KOPT-K1 (cell line): ENCODE measurements around the gene TH.

Experiments
- H3K27ac ChIP-seq: fragments of 200-600 bp; sonication (generic); 2 replicates; pipeline ENCODE4 v1.5.1; 2016; ENCODE audit warnings: antibody characterized with exemption, mild to moderate bottlenecking, low read depth, low read length; ENCODE audit not compliant: poor library complexity, severe bottlenecking
- H3K36me3 ChIP-seq: fragments of 200-600 bp; sonication (generic); 2 replicates; pipeline ENCODE4 v1.5.1; 2017; ENCODE audit warnings: antibody characterized with exemption, mild to moderate bottlenecking, low read length, moderate library complexity; ENCODE audit not compliant: insufficient read depth
- H3K9me3 ChIP-seq: fragments of 200-600 bp; sonication (generic); 2 replicates; pipeline ENCODE4 v1.5.1; 2017; ENCODE audit warnings: antibody characterized with exemption, low read length, mild to moderate bottlenecking; ENCODE audit not compliant: insufficient read depth, poor library complexity, severe bottlenecking

TH gene

DNA sequence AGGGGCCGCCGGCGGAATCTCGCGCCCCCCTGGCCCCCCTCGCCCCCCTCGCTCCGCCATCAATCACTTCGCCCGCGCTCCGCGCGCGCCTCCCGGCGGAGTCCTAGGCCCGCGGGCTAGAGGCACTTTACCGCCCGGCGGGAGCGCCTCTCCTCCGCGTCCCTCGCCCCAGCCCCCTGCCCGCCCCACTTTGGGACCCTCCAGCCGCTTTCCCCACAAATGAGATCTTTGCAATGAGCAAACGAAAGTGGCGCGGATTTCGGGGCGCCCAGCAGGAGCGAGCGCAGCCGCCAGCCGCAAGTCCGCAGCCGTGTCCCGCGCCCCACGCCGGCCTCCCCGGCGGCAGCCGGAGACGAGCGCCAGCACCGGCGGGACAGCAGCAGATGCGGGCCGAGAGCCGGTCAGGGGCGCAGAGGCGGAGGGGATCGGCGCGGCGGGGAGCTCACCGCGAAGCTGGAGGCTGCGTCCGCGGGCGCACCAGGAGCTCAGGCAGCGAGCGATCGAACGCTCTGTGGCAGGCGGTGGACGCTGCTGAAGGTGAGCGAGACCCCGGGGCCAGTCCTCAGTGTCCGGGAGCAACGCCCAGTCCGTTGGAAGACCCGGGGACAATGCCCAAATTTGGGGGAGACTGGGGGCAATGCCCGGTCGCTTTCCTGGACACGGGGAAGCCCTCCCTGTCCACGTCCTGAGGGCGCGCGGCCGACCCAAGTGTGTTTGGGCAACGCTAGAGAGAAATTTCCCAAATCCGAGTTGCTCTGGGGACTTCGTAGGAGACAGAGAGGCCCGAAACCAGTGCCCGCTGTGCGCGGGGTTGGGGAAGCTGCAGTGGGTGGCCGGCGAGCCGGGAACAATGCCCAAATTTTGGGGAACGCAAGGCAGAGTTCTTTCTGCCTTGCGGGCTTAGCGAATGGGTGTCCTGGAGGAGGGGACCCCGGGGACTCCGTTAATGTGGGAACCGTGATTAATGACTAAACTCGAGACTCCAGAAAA lies 30.9 kb downstream of the TH start:
- H3K36me3 ChIP-seq: no peaks in the 10 kb centered on the region
- H3K9me3 ChIP-seq: no peaks in the 10 kb centered on the region
- H3K27ac ChIP-seq: no peak overlapping the region

DNA sequence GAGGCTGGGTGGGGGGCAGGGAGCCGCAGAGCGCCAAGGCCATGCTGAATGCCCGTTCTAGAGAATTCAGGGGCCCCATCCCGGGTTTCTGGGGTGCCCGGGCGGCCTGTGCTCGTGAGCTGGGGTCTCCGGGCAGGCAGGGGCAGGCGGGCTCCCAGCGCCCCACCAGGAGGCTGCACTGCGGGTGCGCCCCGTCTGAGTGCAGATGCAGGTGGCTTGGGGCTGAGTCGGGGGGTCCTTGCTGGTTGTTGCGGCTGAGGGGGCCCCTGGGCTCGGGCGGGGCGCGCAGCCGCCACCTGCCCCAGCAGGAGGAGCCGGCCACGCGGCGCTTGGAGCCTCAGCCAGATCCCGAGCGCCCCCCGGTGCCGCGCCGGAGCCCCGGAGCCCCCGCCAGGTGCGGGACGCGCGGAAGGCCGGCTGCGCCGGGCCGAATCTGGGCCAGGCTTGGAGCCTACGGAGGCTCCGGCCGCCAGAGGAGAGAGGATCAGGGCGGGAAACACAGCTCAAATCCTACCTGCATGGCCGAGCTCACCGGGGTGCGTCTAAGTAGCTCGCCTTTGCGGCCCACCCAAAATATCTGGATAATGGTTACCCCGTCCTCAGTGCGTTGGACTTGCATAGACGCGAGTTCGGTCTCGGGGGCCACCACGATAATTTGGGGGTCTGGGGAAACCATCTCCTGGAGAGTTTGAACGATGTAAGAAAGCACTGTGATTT lies 31.8 kb downstream of the TH start:
- Histone ChIP-seq H3K9me3 (no peaks in the 10 kb centered on the region), H3K27ac (no peak overlapping the region), H3K36me3 (no peaks in the 10 kb centered on the region)

DNA sequence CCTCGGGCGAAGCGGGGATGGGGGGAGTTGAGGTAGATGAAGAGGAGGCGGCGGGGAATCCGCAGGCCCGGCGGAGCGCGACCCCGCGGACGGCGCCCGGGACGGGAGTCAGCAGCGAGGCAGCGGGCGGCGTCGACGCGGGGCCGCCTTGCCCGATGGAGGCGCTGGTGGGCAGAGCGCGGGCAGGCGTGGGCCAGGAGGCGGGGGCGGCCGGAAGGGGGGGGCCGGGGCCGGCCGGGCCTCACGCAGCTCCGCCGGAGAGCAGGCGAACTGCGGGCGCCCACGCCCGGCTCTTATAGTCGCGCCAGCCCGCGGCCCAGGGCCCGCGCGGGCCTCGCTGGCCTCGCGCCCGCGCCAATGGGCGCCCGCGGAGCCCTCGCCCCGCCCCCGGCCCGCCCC lies 32.5 kb downstream of the TH start, which contains the start of gene IGF2:
Gene IGF2, minus strand, starts transcription at position 267 of the 399 bp plus-strand sequence. CDS start 3,866 bp downstream, outside the sequence.
- Histone ChIP-seq H3K36me3 (no peaks in the 10 kb centered on the region), H3K27ac (no peak within 1 kb of the TSS), H3K9me3 (no peaks in the 10 kb centered on the region)

DNA sequence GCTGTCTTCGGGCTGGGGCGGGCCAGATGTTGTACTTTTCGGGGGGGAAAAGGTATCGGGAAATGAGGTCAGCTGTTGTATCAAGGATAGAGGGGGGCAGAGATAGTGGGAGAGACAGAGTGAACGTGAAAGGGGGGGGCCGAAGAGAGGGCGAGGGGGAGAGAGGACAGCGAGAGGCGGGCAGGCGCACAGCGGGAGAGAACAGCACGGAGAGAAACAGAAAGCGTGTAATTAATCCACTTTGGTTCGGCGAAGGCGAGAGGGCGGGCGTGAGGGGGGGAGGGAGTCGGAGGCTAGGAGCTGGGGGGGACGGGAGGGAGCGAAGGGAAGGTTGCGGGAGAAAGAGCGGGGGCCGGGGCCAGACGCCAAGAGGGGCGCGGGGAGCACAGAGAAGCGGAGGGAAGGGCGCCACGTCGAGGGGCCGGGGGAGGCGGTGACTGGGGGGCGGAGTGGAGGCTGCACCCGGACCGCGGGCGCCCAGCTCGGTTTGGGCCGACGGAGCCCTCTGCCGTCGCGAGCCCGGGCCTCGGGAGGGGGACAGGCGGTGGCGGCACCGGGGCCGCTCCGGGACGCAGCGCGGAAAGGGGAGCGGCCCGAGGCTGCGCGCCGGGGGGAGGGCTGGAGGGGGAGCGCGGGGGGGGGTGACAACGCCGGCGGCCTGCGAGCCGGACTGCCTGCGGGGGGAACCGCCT lies 33.0 kb downstream of the TH start:
- H3K36me3 ChIP-seq: no peaks in the 10 kb centered on the region
- no peaks in the 10 kb centered on the region for H3K9me3 ChIP-seq
- H3K27ac ChIP-seq: no peak overlapping the region

DNA sequence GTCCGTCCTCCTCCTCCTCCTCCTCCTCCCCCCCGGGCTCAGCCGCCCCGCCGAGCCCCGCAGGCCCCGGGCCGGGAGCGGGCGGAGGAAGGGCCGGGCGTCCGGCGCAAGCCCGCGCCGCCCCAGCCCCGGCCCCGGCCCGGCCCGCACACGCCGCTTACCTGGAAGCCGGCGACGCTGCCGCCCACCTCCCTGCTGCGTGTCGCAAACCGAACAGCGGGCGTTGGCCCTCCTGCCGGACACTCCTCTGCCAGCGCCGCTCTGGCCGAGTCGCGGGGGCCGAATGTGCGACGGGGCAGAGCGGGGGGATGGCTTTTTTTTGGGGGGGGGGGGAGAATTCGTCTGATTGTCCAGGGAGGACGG lies 33.6 kb downstream of the TH start:
- Histone ChIP-seq H3K36me3 (no peaks in the 10 kb centered on the region), H3K27ac (no peak overlapping the region), H3K9me3 (no peaks in the 10 kb centered on the region)

DNA sequence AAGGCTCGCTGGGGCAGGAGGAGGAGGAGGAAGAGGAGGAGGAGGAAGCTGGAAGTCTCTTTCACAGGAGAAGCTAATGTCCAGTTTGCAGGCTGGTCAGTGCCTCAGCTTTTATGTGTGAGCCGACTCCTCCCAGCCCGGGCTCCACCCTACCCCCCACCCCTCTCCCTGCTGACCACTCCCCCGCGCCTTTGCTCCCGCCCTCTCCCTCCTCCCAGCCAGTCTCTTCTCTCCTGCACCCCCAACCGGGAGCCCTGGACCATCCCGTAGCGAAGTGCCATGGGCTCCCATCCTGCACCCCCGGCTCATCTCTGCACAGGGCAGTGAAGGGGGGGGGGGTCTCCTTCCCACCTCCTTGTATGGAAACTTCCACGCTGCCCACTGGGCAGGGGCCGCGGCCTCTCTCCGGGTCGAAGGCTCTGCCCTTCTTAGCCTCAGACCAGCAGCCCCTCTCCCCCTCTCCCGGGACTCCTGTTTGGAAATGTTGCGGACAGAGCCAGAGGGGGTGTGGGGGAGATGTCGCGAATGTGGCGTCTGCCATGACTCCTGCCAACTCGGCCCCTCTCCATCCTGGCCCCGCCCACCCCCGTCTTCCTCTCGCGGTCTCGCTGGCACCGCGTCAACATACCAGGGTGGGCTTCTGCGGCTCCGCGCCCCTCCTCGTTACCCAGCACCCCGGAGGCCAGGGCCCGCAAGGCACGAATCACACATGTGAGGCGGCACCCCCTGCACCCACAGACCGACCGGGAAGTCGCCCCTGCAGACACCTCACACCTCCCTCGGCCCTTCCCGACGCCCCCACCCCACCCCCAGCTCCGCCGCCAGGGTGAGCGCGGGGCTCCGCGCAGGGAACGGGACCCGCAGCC lies 34.2 kb downstream of the TH start:
- H3K27ac ChIP-seq: no peak overlapping the region
- H3K9me3 ChIP-seq: no peaks in the 10 kb centered on the region
- no peaks in the 10 kb centered on the region for H3K36me3 ChIP-seq

DNA sequence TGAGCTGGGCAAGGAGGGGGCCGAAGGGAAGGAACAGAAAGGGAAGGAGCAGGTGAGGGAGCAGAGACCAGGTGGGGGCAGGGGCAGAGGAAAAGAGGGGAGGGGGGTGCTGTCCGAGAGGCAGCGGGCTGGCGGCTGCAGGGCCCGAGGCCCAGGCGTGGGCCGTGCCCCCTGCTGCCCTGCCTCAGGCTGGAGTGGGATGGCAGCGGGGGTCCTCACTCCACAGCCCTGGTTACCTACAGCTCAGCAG lies 34.7 kb downstream of the TH start:
- H3K36me3 ChIP-seq: no peaks in the 10 kb centered on the region
- H3K27ac ChIP-seq: no peak overlapping the region
- no peaks in the 10 kb centered on the region for H3K9me3 ChIP-seq

DNA sequence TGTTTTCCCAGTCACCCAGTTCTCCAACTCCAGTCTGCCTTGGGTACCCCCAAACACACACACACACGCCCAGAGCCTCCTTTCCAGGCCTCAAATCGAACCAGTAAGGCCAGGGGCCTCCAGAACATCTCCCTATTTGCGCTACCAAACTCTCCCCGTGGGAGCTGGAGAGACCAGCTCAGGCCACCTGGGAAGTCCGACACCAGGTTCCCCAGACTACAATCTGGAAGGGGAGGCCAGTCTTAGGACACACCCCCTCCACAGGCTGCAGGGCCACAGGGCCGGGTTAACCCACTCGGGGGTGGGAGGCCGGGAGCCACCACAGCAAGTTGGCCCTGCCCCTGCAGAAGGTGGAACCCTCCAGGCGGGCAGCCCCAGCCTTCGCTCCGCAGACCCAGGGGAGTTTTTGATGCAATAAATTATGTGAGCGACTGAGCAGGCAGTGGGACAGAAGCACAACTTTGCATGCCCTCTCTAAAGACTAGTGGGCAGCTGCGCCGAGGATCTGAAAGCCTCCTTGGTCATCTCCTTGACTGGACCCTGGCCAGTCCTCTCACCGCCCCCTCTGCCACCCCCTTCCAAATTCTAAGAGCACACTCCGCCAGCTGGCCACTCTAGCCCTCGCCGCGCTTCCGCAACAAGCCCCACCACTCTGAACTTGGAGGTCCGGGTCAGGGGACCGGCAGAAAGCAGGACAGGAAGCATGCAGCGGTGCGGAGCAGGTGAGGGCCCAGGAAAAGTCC lies 35.2 kb downstream of the TH start:
- Histone ChIP-seq H3K27ac (no peak overlapping the region), H3K36me3 (no peaks in the 10 kb centered on the region), H3K9me3 (no peaks in the 10 kb centered on the region)

DNA sequence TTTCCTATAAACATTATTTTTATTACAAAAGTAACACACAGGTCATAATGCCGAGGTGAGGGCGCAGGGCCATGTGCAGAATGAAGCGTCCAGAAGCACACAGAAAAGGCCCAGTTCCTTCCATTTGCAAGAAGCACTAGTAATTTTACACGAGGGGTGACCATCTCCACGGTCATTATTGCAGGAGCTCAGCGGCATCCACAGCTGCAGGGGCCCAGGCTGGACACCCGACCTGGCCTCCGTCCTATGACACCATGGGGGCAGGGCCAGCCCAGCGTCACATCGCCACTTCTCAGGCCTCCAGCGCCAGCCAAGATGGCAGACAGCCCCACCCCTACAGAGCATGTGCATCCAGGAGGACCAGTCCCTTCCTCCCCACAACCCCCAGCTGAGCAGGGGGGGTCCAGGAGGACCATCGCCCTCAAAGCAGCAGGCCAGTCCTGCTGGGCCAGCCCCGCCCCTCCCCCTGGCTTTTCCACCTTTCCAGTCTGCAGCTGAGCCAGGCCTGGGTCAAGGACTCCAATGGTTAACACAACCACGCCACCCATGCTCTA lies 35.9 kb downstream of the TH start:
- no peak overlapping the region for H3K27ac ChIP-seq
- no peaks in the 10 kb centered on the region for H3K36me3 ChIP-seq
- H3K9me3 ChIP-seq: no peaks in the 10 kb centered on the region

DNA sequence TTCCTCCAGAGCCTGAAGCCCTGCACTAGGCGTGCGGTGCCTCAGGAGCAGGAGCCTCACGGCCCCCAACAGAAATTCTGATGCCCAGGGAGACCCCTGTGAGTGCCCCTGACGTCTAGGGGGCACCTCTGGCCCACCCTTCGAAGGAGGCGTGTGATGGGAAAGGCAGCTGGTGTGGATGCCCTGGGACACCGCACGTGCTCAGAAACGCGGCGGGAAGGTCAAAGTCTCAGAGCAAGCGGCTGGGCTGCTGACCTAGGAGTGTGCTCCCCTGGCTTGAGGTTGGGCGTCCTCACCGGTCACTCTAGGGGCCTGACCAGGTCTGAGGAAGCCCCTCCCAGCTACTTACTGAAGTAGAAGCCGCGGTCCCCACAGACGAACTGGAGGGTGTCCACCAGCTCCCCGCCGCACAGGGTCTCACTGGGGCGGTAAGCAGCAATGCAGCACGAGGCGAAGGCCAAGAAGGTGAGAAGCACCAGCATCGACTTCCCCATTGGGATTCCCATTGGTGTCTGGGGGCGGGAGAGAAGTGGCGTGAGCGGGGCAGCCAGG lies 36.5 kb downstream of the TH start:
- Histone ChIP-seq H3K36me3 (no peaks in the 10 kb centered on the region), H3K9me3 (no peaks in the 10 kb centered on the region), H3K27ac (no peak overlapping the region)

DNA sequence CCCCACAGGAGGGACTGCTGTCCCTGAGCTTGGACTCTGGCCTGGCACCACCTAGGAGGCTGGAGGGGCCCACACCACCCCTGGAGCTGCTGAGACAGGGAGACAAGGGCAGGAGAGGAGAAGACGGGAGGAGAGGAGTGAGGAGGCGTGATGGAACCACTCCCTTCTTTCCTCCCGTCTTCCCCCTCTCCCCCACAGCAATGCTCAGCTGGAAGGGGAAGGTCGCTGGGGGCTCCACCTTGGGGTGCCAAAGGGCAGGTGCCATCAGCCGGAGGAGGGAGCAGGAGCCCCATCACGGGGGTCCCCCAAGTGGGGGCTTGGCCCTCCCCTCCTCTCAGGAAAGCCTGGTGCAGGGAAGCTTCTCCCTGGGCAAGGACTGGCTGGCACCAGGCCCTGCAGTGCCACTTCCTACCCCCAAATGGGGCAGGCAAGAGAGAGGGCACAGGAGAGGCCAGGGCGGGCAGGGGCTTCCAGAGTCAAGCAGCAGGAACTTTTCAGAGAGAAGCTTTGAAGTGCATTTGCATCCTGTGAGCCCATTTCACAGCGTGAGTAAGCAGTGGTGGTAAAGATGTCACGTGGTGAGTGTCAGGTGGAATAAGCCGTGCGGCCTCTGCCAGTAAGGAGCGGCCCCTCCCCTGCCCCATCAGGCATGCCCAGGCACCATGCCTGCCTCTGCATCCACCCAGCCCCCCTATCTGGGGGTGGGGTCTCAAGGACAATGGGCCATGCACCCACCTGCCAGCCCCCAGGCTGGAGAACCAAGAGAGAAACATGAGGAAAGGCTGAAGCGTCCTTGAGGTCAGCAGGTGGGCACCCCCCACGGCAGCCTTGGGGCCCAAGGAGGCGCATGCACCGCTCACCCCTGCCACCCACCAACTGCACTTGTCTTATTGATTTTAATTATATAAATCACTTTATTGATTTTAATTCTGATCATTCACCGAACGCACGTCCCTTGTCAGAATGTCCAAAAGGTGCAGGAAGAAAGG lies 37.3 kb downstream of the TH start:
- Histone ChIP-seq H3K27ac (no peak overlapping the region), H3K9me3 (no peaks in the 10 kb centered on the region), H3K36me3 (no peaks in the 10 kb centered on the region)

DNA sequence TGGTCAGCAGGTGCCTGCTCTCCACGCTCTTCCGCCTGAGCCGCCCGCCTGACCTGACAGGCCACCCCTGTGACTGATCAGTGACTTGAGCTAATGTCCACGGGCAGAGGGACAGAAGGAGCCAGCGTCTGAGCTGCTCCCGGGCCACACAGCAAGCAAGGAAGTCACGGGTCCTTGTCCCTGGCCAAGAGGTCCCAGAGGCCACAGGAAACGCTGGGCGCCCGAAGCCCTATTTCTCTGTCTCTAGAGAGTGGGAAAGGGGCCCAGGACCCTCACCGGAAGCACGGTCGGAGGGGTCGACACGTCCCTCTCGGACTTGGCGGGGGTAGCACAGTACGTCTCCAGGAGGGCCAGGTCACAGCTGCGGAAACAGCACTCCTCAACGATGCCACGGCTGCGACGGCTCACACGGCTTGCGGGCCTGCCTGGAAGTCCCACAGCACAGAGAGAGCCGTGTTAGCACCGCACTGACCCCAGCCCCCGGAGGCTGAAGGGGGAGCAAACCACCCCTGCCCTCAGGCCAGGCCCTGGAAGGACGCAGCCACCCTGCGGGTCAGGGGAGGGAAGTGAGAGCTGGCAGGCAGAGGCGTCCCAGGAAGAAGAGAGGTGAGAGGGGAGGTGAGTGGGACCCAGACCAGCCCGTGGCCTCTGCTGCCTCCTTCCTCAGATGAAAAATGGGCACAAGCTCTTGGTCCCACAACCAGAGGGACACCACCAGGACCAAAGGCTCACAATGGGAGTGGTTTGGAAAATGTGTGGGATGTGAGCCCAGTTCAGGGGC lies 38.2 kb downstream of the TH start:
- no peaks in the 10 kb centered on the region for H3K36me3 ChIP-seq
- no peaks in the 10 kb centered on the region for H3K9me3 ChIP-seq

More for the DNA sequence above, 38.2 kb downstream of the TH start:
- H3K27ac ChIP-seq: no peak overlapping the region
